Bone marrow (tissue), 2 donors: ENCODE results near the gene C1QB.
"Not testable (repeated sequence)": the region's sequence is repeated elsewhere in the genome, so short reads cannot be mapped to it uniquely, and the experiment has no call there.

ENCODE experiments used
- DNase-seq, 2 donors: peaks; one replicate each; lab custom pipeline; 2025; lab: John Stamatoyannopoulos, UW

The C1QB gene

DNA sequence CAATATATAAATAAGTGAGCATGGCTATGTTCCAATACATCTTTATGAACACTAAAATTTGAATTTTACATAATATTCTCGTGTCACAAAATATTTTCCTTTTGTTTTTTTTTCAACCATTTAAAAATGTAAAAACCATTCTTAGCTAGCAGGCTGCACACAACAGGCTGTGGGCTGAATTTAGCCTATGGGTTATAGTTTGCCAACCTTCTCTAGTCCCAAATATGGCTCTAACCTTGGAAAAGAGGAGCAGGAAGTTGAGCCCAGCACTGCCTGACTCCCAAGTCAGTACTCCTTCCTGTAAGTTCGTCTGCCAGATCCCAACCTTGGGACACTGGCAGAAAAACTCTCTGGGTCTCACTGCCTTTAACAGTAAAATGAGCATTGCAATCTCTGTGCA, 13.4 kb downstream of the C1QB start:
- no peak for DNase-seq

GRCh38 chr1:22668840-22669239, 15.8 kb downstream of the C1QB start:
- not testable (repeated sequence) for DNase-seq

DNA sequence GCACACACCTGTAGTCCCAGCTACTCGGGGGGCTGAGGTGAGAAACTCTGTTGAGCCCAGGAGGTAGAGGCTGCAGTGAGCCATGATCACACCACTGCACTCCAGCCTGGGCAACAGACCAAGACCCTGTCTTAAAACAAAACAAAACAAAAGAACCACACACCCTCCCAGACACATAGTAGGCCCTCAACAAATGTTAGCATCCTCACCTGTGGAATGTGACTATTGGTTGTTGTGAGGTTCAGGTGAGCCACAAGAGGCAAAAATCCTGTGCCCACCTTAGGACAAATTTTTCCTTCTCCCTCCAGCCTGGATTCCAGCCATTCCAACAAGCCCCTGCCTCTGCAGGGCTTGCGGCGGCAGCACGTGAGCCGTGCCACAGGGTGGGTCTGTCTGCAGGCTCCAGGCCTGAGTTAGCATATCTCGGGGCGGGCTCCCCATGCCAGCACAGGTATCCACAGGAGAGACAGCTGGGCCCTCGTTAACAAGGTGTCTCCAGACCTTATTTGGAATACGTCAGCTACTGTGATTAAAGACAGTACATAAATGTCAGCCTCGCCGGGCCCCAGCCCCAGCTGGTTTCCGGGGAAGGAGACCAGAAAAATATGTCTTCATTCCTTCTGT, 17.4 kb downstream of the C1QB start:
- no peak for DNase-seq

GRCh38 chr1:22671999-22672398, 19.0 kb downstream of the C1QB start:
- no peak for DNase-seq

GRCh38 chr1:22673486-22674409, 20.7 kb downstream of the C1QB start:
- DNase-seq: no peak

DNA sequence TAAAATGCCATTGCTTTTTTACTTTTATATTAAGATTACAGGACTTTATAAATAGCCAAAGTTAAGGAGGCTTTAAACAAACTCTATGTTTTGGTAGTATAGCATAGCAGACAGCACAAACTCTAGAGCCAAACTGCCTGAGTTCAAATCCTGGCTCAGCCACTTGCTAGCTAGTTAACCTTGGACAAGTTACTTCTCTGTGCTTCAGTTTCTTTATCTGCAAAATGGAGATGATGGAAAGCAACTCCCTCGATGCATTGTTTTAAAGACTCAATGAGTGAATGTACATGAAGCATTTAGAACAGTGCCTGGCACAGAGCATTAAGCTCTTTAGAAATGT, 21.3 kb downstream of the C1QB start:
- no peak for DNase-seq

DNA sequence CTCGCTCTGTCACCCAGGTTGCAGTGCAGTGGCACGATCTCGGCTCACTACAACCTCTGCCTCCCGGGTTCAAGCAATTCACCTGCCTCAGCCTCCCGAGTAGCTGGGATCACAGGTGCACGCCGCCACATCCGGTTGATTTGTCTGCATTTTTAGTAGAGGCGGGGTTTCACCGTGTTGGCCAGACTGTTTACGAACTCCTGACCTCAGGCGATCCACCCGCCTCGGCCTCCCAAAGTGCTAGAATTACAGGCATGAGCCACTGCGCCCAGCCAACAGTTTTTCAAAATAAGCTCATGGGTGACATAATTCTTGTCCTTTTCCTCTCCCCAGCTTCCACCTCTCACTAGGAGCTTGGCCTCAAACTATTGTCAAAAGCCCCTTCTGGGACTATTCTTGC, 23.1 kb downstream of the C1QB start:
- not testable (repeated sequence) for DNase-seq

- DNase-seq: no peak
Measured at GRCh38 chr1:22676916-22677583, 24.0 kb downstream of the C1QB start.

DNA sequence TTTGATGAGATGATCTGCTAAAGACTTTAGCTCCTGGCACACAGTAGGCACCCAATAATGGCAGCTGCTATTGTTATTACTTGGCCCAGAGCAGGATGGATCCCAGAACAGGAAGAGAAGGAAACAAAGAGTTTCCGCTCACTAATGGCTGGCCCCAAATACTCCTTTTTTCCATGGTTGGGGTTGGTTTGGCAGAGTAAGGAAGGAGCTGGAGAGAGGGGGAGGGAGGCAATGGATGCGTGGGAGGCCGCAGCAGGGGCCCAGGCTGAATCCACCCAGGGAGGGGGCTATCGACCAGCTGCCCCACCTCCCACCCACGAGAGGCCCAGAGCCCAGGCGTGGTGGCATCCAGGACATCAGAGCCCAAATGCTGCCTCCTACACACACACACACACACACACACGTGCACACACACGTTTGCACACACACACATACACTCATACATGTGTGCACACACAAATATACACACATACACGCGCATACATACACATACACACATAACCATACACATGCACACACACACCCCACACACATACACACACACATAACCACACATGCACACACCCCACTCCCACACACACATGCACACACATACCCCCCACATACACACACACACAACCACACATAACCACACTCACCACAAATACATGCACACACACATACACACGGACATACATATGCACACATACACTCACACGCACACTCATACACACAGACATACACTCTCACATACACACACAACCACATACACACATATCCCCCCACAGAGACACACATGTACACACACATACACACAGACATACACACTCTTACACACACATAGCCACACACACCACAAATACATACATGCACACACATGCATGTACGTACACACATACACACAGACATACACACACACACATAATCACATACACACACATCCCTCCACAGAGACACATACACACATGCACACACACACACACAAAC, 25.2 kb downstream of the C1QB start:
- DNase-seq: no peak

- DNase-seq: no peak
Measured at GRCh38 chr1:22680726-22681125, 27.7 kb downstream of the C1QB start.

DNA sequence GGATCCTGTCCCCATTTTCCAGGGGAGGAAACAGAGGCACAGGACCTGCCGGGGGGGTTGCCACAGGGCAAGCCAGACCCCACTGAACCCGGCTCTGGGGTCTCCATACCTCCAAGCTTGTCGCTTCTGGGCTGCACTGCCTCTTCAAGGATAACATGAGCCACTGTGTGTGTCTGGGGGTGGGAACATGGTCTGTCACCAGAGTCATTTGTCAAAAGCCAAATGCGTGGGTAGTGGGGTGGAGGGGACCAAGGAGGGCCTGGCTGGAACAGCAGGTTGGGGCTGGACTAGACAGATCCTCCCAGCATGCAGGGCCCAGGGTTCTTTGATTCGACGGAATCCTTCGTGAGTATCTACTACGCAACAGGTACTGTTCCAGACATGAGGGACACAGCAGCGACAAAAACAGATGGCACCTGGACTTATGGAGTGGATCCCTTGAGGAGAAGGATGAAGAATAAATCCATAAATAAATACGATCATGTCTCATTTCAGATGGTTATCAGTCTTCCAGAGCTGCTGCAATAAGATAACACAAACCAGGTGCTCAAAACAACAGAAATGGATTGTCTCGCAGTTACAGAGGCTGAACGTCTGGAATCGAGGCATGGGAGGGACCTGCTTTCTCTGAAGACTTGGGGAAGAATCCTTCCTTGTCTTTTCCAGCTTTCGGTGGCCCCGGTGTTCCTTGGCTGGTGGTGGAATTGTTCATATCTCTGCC, 28.7 kb downstream of the C1QB start:
- no peak for DNase-seq

DNA sequence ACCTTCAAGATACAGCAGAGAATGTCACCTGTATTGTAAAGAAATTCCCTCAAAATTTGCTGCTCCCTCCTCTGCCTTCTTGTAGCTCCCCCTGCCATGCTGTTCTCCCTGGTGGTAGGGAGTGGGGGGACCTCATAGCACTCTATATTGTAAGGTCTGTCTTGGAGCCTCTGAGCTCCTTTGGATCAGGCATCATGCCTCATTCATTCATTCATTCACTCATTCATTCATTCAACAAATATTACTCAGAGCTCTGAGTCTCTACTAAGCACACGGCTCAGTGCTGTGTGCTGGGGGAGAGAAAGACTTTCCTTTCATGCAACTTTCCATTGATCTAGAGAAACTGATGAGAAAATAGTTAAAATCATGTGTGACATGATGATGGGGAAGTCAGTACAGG, 30.5 kb downstream of the C1QB start:
- DNase-seq: no peak

- DNase-seq: no peak
Measured at GRCh38 chr1:22685591-22686059, 32.6 kb downstream of the C1QB start.

DNA sequence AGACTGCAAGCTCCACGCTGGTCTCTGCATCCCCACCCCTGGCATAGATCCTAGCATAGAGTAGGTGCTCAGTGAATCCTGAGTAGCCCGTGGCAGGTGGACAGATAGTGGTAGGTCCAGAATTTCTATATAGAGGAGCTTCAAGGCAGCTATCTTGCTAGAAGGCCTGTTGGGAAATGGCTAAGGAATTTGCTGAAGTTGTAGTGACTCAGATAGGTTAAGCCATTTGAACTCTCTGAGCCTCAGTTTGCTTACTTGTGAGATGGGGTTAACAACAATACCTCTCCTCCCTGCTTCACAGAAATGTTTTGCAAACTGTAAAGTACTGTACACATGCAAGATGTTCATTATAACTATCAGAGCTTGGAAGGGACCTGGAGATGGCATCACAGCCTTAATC, 34.2 kb downstream of the C1QB start:
- no peak for DNase-seq

- no peak for DNase-seq
Measured at GRCh38 chr1:22688466-22688865, 35.4 kb downstream of the C1QB start.

DNA sequence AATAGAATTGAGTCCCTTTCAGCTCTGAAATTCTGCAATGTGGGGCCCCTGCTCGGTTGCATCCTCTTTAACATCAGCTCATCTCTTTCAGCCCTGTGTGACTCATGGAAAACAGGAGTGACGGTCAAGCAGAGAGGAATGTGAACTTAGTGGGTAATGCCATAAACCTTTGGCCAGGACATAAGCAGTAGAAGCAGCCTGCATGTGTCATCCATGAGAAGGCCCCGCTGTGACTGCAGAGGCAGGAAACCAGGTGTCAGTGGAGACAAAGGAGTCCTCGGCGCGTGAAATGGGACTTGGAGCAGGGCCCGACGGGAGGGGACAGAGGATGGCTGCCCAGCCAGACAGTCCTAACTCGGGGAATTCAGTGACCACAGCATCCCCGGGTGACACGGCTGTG, 36.5 kb downstream of the C1QB start:
- no peak for DNase-seq

DNA sequence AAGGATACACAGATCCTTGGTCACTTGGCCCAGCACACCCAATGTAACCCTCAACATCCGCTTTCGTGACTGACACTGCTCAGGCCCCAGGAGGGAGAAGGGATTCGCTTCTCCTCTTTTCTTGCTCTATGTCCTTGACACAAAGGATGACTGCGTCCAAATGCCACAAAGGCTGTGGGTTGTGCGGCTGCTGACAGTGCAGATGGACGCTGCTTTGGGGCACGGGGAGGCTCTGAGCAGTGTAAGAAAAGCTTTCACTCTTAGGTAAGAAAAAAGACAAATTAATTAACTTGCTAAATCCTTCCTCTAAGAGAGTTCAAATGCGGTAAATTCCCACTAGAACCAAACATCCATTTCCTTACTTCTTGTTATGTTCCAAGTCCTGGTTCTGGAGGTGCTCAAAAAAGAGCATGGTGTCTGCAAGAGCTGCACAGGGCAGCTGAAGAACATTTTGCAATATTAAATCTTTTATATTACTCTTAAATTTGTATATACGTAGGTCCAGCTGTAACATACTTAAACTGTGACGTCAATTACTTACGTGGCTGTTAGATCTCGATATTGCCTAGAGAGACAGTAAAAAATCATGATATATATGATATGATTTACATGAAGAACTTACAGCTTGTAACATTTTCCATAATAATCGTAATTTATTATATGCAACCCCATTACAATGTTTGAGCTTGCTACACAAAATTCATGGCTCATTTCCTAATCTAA, 38.2 kb downstream of the C1QB start:
- DNase-seq: no peak

DNA sequence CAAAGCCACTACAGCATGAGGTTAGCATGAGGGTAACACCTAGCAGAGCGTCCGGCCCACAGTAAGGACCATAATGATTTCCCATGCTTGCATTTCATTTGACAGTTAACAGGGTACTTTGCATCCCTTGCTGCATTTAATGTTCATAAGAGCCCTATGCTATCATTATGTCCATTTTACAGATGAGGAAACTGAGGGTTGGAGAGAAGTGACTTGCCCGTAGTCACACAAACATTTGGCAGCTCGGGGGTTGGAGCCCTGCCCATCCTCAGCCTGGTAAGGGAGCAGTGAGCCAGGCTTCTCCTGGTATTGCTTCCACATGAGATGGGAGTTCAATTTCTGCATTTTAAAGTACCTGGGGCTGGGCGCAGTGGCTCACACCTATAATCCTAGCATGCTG, 41.1 kb downstream of the C1QB start:
- no peak for DNase-seq

GRCh38 chr1:22696610-22697009, 43.6 kb downstream of the C1QB start:
- DNase-seq: no peak

DNA sequence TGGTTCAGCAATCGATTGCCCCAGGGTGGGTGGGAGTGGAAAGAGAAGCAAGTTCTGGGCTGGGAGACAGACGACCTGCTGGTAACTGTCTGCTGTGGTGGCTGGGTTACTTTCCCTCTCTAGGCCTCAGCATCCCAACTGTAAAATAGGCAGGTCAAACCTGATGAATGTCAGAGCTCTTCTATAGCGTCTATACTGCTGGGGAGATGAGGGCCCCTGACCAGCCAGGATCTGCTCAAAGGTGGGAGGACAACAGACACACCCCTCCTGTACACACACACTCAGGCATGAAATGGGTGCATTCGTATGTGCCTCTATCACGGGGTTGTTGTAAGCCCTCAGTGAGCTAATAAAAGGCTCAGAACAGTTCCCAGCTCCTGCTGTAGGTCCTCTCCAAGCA, 44.9 kb downstream of the C1QB start:
- no peak for DNase-seq
